VCaP (cell line): Measurements from ENCODE around the gene HIBCH.

Experiments used
- H3K27ac ChIP-seq: fragments of 450-650 bp; 2 replicates; pipeline ENCODE4 v1.5.1; 2017
- TF ChIP-seq, protein P1 (sequence below): fragments of 450-650 bp; conservative IDR thresholded peaks from 2 replicates; pipeline ENCODE4 v1.5.1; 2017; ENCODE audit warnings: mild to moderate bottlenecking, moderate library complexity

HIBCH gene

GRCh38 chr2:190360561-190360960, 40.9 kb upstream of the HIBCH start:
- H3K27ac ChIP-seq, result peak overlapping the region; percentile 84
- TF ChIP-seq, protein P1, sequence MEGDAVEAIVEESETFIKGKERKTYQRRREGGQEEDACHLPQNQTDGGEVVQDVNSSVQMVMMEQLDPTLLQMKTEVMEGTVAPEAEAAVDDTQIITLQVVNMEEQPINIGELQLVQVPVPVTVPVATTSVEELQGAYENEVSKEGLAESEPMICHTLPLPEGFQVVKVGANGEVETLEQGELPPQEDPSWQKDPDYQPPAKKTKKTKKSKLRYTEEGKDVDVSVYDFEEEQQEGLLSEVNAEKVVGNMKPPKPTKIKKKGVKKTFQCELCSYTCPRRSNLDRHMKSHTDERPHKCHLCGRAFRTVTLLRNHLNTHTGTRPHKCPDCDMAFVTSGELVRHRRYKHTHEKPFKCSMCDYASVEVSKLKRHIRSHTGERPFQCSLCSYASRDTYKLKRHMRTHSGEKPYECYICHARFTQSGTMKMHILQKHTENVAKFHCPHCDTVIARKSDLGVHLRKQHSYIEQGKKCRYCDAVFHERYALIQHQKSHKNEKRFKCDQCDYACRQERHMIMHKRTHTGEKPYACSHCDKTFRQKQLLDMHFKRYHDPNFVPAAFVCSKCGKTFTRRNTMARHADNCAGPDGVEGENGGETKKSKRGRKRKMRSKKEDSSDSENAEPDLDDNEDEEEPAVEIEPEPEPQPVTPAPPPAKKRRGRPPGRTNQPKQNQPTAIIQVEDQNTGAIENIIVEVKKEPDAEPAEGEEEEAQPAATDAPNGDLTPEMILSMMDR, result no peak

GRCh38 chr2:190358655-190359448, 39.2 kb upstream of the HIBCH start:
- H3K27ac ChIP-seq, result peak overlapping the region; percentile 84

GRCh38 chr2:190357600-190357999, 38.0 kb upstream of the HIBCH start:
- H3K27ac ChIP-seq, result peak overlapping the region; percentile 84
- TF ChIP-seq, protein P1, result no peak

- no peak overlapping the region for H3K27ac ChIP-seq
- TF ChIP-seq, protein P1, result no peak
Measured at GRCh38 chr2:190355968-190356644, 36.5 kb upstream of the HIBCH start.

DNA sequence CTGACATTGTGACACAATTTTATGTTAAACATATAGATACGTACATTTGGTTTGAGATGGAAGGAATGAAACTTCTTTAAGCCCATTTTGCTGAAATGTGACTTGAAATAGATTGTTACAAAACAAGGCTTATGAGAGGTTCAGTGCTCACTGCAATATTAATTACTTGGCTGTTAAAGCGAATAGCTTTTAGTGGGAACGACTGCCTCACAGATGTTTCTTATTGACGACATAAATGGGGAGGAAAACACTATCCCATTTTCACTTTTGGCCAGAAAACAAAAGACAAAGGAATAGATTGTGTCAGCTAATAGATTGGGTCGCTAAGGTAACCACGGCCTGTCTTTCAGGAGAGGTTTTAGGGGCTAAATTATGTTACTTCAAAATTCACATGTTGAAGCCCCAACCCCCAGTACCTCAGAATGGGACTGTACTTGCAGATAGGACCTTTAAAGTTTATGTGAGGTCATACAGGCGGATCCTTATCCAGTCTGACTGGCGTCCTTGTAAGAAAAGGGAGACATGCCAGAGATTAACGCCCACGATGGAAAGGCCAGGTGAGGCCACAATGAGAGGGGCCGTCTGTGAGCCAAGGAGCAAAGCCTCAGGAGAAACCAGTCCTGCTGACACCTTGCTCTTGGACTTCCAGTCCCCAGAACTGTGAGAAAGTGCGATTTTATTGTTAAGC, 34.5 kb upstream of the HIBCH start:
- TF ChIP-seq, protein P1, result no peak
- no peak overlapping the region for H3K27ac ChIP-seq

- H3K27ac ChIP-seq, result peak overlapping the region; percentile 40; the same call in 1 of the 2 replicates
- TF ChIP-seq, protein P1, result no peak
Measured at GRCh38 chr2:190353537-190353899, 33.9 kb upstream of the HIBCH start.

DNA sequence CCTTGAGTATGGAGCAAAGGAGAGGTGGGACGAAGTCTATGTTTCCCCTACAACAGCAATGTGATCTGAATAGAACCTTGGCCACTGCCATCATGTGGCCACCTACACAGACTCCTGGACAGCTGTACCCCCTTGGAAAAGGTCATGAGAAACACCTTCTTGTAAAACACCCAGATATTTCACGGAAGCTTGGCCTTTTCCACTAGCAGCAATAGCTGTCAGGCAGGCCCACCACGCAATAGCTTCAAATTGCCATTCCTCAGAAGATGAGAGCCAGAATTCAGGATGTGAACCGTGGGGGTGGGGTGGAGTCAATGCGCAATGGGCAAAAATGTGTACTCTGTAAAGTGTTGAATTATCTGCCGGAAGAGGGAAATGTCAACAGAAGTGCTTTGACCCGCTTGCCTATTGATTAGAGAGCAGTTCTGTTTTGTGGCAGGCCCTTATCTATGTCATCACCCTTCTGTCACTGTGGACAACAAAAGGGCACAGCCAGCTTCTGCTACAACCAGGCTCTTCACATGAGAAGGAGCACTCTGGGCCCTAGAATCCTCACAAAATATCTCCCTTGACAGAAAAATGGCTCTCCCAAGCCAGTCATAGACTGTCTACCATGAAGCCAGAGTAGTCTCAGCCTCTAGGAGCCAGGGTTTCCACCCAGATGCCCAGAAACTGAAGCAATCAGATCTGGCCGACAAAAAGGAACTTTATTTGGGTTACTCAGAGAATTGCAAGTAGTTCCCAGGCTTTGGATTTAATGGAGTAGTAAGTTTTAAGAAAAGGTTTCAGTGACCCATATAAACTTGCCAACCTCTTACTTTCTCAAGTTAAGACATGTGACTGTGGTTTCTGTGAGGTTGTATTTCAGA, 33.3 kb upstream of the HIBCH start:
- TF ChIP-seq, protein P1, result no peak
- peak overlapping the region; percentile 40; the same call in 1 of the 2 replicates for H3K27ac ChIP-seq
